CD4-positive, alpha-beta memory T cell (primary cell): Measurements from ENCODE around the gene URAD. TPM values are rescaled to one million over a fixed set of nuclear protein-coding genes. Genes with fewer than 3 reads are reported as not detected.

ENCODE experiments used
- CTCF ChIA-PET: fragments of 350-600 bp; sonication (Branson Sonifier 250); formaldehyde crosslinking; loops from one replicate; lab custom pipeline; 2021; ENCODE audit warnings: inconsistent platforms; ENCODE audit not compliant: partially characterized antibody; lab: Charles Lee
- POLR2A ChIA-PET: fragments of 350-600 bp; sonication (Branson Sonifier 250); formaldehyde crosslinking; loops from one replicate; lab custom pipeline; 2021; ENCODE audit not compliant: partially characterized antibody; lab: Charles Lee
- DNase-seq, 5 donors: peaks; one replicate each; pipeline versions ENCODE4 v3.0.0 to v3.0.0-alpha.2; 2020 to 2022; ENCODE audit warnings: mixed read lengths in 1 of 5
- H3K27ac ChIP-seq: one replicate; pipeline ENCODE4 v1.7.0; 2013; ENCODE audit warnings: low read depth, low read length
- H3K27me3 ChIP-seq: 2 replicates; pipeline ENCODE4 v1.7.0; 2013; ENCODE audit warnings: mild to moderate bottlenecking, low read length, moderate library complexity; ENCODE audit not compliant: insufficient read depth
- H3K36me3 ChIP-seq: 2 replicates; pipeline ENCODE4 v1.7.0; 2013; ENCODE audit warnings: mild to moderate bottlenecking, low read length, moderate library complexity; ENCODE audit not compliant: insufficient read depth
- H3K4me1 ChIP-seq: 2 replicates; pipeline ENCODE4 v1.7.0; 2013; ENCODE audit warnings: mild to moderate bottlenecking, low read length, moderate library complexity; ENCODE audit not compliant: insufficient read depth
- H3K4me3 ChIP-seq, 2 donors: one replicate each; pipeline ENCODE4 v1.7.0; 2013; ENCODE audit warnings: low read length in 2 of 2, mild to moderate bottlenecking in 1 of 2
- H3K9me3 ChIP-seq, 2 donors: one replicate each; pipeline ENCODE4 v1.7.0; 2013; ENCODE audit warnings: low read length in 2 of 2, control low read depth in 1 of 2; ENCODE audit not compliant: control insufficient read depth in 1 of 2
- H3K27ac Mint-ChIP-seq, 7 donors: one replicate each; pipeline ENCODE4 v1.8.0; 2020 to 2021; ENCODE audit warnings: mixed read lengths in 7 of 7, mild to moderate bottlenecking in 6 of 7, inconsistent platforms in 3 of 7, moderate library complexity in 3 of 7
- H3K27me3 Mint-ChIP-seq, 2 donors: one replicate each; pipeline ENCODE4 v1.8.0; 2020 to 2021; ENCODE audit warnings: mixed read lengths in 2 of 2
- H3K36me3 Mint-ChIP-seq, 2 donors: one replicate each; pipeline ENCODE4 v1.8.0; 2020 to 2021; ENCODE audit warnings: mixed read lengths in 2 of 2, inconsistent platforms in 1 of 2, mild to moderate bottlenecking in 1 of 2
- H3K4me1 Mint-ChIP-seq, 4 donors: one replicate each; pipeline ENCODE4 v1.8.0; 2020 to 2021; ENCODE audit warnings: mixed read lengths in 4 of 4, mild to moderate bottlenecking in 1 of 4
- H3K4me3 Mint-ChIP-seq, 8 donors: one replicate each; pipeline ENCODE4 v1.8.0; 2020 to 2021; ENCODE audit warnings: mixed read lengths in 8 of 8, mild to moderate bottlenecking in 7 of 8, moderate library complexity in 6 of 8, inconsistent platforms in 3 of 8
- H3K9me3 Mint-ChIP-seq, 8 donors: one replicate each; pipeline ENCODE4 v1.8.0; 2020 to 2021; ENCODE audit warnings: mixed read lengths in 8 of 8, mild to moderate bottlenecking in 5 of 8, inconsistent platforms in 3 of 8, moderate library complexity in 1 of 8
- intact Hi-C: fragments of 100-400 bp; cut with micrococcal nuclease; formaldehyde crosslinking; loops from one replicate; pipeline ENCODE4 v1.15.1; 2023
- polyA plus RNA-seq, 2 donors: library from polyadenylated mRNA; unstranded; fragments of 300-500 nt; fragmentation: Illumina TruSeq; gene quantifications; one replicate each; pipeline ENCODE4 v1.2.3, GENCODE V29; 2021
- total RNA-seq, 2 experiments: library from RNA; stranded (reverse); gene quantifications; one replicate each; pipeline ENCODE4 v1.2.3, GENCODE V29; 2021

Gene URAD
- total and polyA plus RNA-seq, 4 experiments from 2014 or later, result not detected

- peaks cover 6% of the 10 kb centered on the region for H3K4me1 ChIP-seq
- peaks cover 48% of the 10 kb centered on the region for H3K27me3 ChIP-seq
- H3K4me3 ChIP-seq, result peak overlapping the region in 1 of 2 donors; percentile 32
- DNase-seq, result no peak
- CTCF ChIA-PET, result interaction anchor here (0.8 to 2.0 kb wide), 11 partner anchors 10 to 969 kb away, joined by 3 to 10 read pairs (median 4); no protein-coding TSS in a partner anchor
- Mint-ChIP-seq H3K4me3 (peak overlapping the region in 6 of 8 donors; percentile 67 to 82 (median 72)), H3K27me3 (peaks cover 43 to 52% of the 10 kb centered on the region in 2 donors), H3K9me3 (peaks cover 0 to 4% (median 2%) of the 10 kb centered on the region in 8 donors), H3K27ac (no peak overlapping the region), H3K4me1 (peaks cover 0 to 16% (median 10%) of the 10 kb centered on the region in 4 donors), H3K36me3 (no peaks in the 10 kb centered on the region)
- no peaks in the 10 kb centered on the region for H3K36me3 ChIP-seq
- intact Hi-C loops, result no loop called here
- H3K9me3 ChIP-seq, result no peaks in the 10 kb centered on the region
- POLR2A ChIA-PET, result no interaction called here
- H3K27ac ChIP-seq, result no peak overlapping the region
Measured at GRCh38 chr13:27954406-27954851, 34.1 kb downstream of the URAD start.

DNA sequence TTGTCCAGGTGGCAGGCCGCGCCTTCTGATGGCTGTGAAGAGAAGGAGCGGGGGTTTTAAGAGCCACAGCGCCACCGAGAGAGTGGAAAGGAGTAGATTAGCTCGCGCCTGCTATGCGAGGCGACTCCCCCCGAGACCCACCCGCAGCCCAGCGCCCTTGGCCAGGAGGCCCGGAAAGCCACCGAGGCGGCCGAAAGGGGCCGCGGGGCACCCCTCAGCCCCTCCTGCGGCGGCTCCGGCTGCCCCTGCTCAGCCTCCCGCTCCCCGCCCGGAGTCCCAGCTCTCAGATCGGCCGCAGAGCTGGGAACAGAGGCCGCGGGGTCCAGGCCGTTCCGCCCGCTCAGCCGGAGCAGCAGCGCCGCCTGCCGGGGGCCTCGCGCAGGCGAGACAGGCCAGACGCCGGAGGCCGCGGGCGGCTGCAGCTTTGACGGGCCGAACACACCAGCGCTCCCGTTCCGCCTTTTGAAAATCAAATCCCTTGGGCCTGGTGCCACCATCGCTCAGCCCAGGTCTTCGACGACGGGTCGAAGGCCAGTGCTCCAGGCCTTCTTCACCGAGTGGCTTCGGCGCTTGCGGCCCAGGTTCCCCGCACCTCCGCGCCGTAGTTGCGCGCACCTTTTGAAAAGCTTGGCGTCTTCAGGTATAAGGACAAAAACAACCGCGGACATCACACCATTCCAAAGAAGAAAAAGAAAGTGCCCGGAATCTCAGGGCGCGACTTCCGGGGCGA, 34.7 kb downstream of the URAD start:
- Histone ChIP-seq H3K27ac (no peak overlapping the region), H3K36me3 (no peaks in the 10 kb centered on the region), H3K27me3 (peaks cover 45% of the 10 kb centered on the region), H3K4me1 (peaks cover 6% of the 10 kb centered on the region), H3K4me3 (peak overlapping the region in 1 of 2 donors; percentile 32), H3K9me3 (no peaks in the 10 kb centered on the region)
- H3K27ac Mint-ChIP-seq, result no peak overlapping the region
- peak overlapping the region; percentile 58 to 82 (median 74) for H3K4me3 Mint-ChIP-seq
- ChIA-PET POLR2A (no interaction called here), CTCF (interaction anchor here (0.8 to 2.0 kb wide), 13 partner anchors 11 to 969 kb away, joined by 3 to 10 read pairs (median 3); no protein-coding TSS in a partner anchor)
- intact Hi-C loops, result loop anchor here (1.0 kb wide), 1 partner anchor 580 kb away; no protein-coding TSS in a partner anchor
- DNase-seq, result peak in 4 of 5 donors; percentile 42 to 52 (median 46)
- no peaks in the 10 kb centered on the region for H3K36me3 Mint-ChIP-seq
- H3K27me3 Mint-ChIP-seq, result peaks cover 41 to 51% of the 10 kb centered on the region in 2 donors
- peaks cover 0 to 16% (median 10%) of the 10 kb centered on the region in 4 donors for H3K4me1 Mint-ChIP-seq
- H3K9me3 Mint-ChIP-seq, result peaks cover 0 to 4% (median 2%) of the 10 kb centered on the region in 8 donors

DNA sequence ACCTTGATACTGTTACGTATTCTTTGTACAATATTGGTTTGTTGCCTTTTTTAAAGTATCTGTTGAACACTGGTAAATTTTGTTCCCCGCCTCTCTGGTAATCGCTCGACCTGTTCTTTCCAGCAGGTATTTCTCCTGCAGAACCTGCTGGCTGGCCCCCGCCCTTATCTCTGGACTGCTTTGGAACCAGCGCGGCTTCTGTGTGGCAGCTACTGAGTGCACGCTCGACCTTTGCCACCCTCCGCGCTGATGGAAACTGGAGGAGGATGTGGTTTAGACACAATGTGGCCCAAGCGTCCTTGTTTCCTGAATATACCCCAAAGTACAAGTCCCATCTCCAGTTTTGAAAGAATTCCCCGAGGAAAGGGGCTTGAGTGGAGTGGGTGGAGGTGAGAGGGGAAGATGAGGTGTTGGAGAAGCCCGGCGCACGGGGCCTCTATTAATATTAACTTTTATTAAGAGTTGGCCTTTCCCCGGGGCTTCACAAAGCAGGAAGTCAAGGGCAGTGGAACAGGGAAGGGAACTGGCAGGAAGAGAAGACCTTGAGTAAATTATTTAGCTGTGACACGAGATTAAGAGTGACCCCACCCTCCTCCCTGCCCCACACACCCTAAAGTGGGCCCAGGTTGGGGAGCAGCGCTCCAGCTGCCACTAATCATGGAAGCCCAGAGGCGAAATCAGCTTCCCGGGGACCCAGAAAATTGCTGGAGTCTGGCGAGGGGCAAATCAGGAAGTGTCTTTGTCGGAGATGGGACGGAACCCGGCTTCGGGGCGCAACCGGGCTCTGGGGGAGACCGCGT, 35.4 kb downstream of the URAD start:
- H3K9me3 Mint-ChIP-seq, result peaks cover 0 to 5% (median 2%) of the 10 kb centered on the region in 8 donors
- Histone ChIP-seq H3K4me3 (peak overlapping the region in 1 of 2 donors; percentile 32), H3K9me3 (no peaks in the 10 kb centered on the region), H3K36me3 (no peaks in the 10 kb centered on the region), H3K27me3 (peaks cover 41% of the 10 kb centered on the region), H3K27ac (no peak overlapping the region), H3K4me1 (peaks cover 6% of the 10 kb centered on the region)
- H3K27ac Mint-ChIP-seq, result no peak overlapping the region
- H3K4me1 Mint-ChIP-seq, result peaks cover 0 to 12% (median 10%) of the 10 kb centered on the region in 4 donors
- no peak for DNase-seq
- intact Hi-C loops, result loop anchor here (1.0 kb wide), 1 partner anchor 579 kb away; no protein-coding TSS in a partner anchor
- H3K4me3 Mint-ChIP-seq, result peak overlapping the region; percentile 45 to 79 (median 64)
- H3K27me3 Mint-ChIP-seq, result peaks cover 43 to 51% of the 10 kb centered on the region in 2 donors
- POLR2A ChIA-PET, result no interaction called here
- H3K36me3 Mint-ChIP-seq, result peaks cover 0 to 1% of the 10 kb centered on the region in 2 donors
- CTCF ChIA-PET, result interaction anchor here (1.1 to 2.0 kb wide), 8 partner anchors 12 to 968 kb away, joined by 3 to 10 read pairs (median 4); no protein-coding TSS in a partner anchor

- Mint-ChIP-seq H3K36me3 (no peaks in the 10 kb centered on the region), H3K27me3 (peaks cover 9% of the 10 kb centered on the region in 2 donors), H3K27ac (no peak overlapping the region), H3K9me3 (peaks cover 0 to 24% (median 10%) of the 10 kb centered on the region in 8 donors), H3K4me3 (no peak overlapping the region), H3K4me1 (no peaks in the 10 kb centered on the region)
- no peaks in the 10 kb centered on the region for H3K36me3 ChIP-seq
- no peaks in the 10 kb centered on the region for H3K9me3 ChIP-seq
- intact Hi-C loops, result no loop called here
- no peak overlapping the region for H3K27ac ChIP-seq
- ChIA-PET CTCF (no interaction called here), POLR2A (no interaction called here)
- H3K27me3 ChIP-seq, result no peaks in the 10 kb centered on the region
- H3K4me3 ChIP-seq, result no peak overlapping the region
- no peak for DNase-seq
- no peaks in the 10 kb centered on the region for H3K4me1 ChIP-seq
Measured at GRCh38 chr13:27942972-27943371, 45.5 kb downstream of the URAD start.

GRCh38 chr13:27933580-27934328, 54.7 kb downstream of the URAD start:
- Histone ChIP-seq H3K27me3 (peaks cover 6% of the 10 kb centered on the region), H3K27ac (no peak overlapping the region), H3K36me3 (no peaks in the 10 kb centered on the region), H3K4me1 (no peaks in the 10 kb centered on the region), H3K9me3 (no peaks in the 10 kb centered on the region), H3K4me3 (no peak overlapping the region)
- peaks cover 3 to 13% (median 6%) of the 10 kb centered on the region in 4 donors for H3K4me1 Mint-ChIP-seq
- intact Hi-C loops, result no loop called here
- peaks cover 0 to 7% (median 0%) of the 10 kb centered on the region in 8 donors for H3K9me3 Mint-ChIP-seq
- peaks cover 0 to 2% of the 10 kb centered on the region in 2 donors for H3K36me3 Mint-ChIP-seq
- H3K27ac Mint-ChIP-seq, result no peak overlapping the region
- peaks cover 28 to 31% of the 10 kb centered on the region in 2 donors for H3K27me3 Mint-ChIP-seq
- H3K4me3 Mint-ChIP-seq, result no peak overlapping the region
- ChIA-PET CTCF (interaction anchor here (0.9 to 1.0 kb wide), 2 partner anchors 104 to 571 kb away, joined by 3 read pairs; no protein-coding TSS in a partner anchor), POLR2A (no interaction called here)
- DNase-seq, result no peak

DNA sequence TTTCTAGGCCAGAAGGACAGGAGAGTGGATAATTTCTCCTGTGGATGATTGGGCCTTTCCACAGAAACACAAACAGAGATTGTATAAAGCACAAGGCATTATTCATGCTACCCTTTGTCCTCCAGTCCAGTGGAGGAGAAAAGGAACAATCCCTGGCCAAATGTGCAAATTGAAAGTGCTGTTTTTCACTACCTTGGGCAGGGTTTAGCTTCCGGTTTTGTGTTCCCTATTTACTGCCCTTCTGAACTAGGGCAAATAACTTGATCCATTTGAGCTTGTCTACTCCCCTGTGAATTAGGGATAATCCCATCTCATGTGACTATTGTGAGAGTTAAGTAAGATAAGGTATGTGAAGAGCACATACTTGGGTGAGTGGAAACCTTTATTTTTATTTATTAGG, 55.4 kb downstream of the URAD start:
- ChIA-PET CTCF (interaction anchor here (0.9 to 1.0 kb wide), 2 partner anchors 103 to 571 kb away, joined by 3 read pairs; no protein-coding TSS in a partner anchor), POLR2A (no interaction called here)
- intact Hi-C loops, result no loop called here
- H3K36me3 Mint-ChIP-seq, result peaks cover 0 to 2% of the 10 kb centered on the region in 2 donors
- Histone ChIP-seq H3K4me3 (no peak overlapping the region), H3K9me3 (no peaks in the 10 kb centered on the region), H3K4me1 (no peaks in the 10 kb centered on the region), H3K36me3 (no peaks in the 10 kb centered on the region), H3K27ac (no peak overlapping the region), H3K27me3 (peaks cover 12% of the 10 kb centered on the region)
- peaks cover 0 to 7% (median 0%) of the 10 kb centered on the region in 8 donors for H3K9me3 Mint-ChIP-seq
- peaks cover 4 to 17% (median 7%) of the 10 kb centered on the region in 4 donors for H3K4me1 Mint-ChIP-seq
- peaks cover 33 to 36% of the 10 kb centered on the region in 2 donors for H3K27me3 Mint-ChIP-seq
- DNase-seq, result no peak
- no peak overlapping the region for H3K4me3 Mint-ChIP-seq
- no peak overlapping the region for H3K27ac Mint-ChIP-seq
